GM12875 (cell line): ENCODE data around the gene ATP2B1.

Source experiments
- H3K4me3 ChIP-seq: one replicate; pipeline ENCODE4 v1.5.1; 2011; ENCODE audit warnings: low read depth, low read length, control low read depth
- TF ChIP-seq, protein P1 (sequence below): IDR thresholded peaks from 2 replicates; pipeline ENCODE4 v1.5.1; 2011; ENCODE audit warnings: low read depth, mild to moderate bottlenecking, control low read depth, inconsistent platforms, low read length, moderate library complexity, borderline replicate concordance; ENCODE audit not compliant: insufficient read depth

Gene ATP2B1

DNA sequence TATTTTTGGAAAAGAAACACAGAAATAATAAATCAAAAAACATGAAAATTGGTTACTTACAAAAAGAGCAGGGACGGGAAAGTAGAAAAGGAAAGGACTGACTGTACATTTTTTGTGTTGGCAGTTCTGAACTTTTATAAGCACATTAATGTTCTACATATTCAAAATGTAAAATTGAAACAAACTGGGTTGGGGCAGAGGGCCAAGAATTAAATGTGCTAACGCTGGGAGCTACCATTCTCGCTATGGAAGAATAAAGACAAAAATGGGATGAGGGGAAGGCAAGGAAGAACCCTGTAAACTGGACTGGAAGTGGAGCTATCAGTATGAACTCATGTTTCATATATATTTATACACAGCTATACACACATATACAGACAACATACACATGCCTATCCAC lies 24.5 kb downstream of the ATP2B1 start:
- H3K4me3 ChIP-seq: no peak overlapping the region
- TF ChIP-seq, protein P1, sequence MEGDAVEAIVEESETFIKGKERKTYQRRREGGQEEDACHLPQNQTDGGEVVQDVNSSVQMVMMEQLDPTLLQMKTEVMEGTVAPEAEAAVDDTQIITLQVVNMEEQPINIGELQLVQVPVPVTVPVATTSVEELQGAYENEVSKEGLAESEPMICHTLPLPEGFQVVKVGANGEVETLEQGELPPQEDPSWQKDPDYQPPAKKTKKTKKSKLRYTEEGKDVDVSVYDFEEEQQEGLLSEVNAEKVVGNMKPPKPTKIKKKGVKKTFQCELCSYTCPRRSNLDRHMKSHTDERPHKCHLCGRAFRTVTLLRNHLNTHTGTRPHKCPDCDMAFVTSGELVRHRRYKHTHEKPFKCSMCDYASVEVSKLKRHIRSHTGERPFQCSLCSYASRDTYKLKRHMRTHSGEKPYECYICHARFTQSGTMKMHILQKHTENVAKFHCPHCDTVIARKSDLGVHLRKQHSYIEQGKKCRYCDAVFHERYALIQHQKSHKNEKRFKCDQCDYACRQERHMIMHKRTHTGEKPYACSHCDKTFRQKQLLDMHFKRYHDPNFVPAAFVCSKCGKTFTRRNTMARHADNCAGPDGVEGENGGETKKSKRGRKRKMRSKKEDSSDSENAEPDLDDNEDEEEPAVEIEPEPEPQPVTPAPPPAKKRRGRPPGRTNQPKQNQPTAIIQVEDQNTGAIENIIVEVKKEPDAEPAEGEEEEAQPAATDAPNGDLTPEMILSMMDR: no peak

DNA sequence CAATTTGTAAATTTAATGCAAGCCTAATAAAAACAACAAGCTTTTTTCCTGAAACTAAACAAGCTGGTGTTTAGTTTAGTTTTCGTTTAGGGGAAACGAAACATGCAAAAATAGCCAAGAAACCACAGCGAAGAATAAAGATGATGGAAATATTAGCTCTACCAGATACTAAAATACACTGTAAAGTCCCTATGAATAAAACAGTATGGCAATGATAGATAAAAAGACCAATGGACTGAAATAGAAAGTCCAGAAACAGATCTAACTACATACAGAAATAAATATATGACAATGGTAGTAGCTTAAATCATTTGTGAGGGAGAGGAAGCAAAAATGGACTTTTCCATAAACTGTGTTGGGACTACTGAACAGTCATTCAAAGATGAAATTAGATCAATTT lies 26.4 kb downstream of the ATP2B1 start:
- TF ChIP-seq, protein P1: no peak
- no peak overlapping the region for H3K4me3 ChIP-seq

DNA sequence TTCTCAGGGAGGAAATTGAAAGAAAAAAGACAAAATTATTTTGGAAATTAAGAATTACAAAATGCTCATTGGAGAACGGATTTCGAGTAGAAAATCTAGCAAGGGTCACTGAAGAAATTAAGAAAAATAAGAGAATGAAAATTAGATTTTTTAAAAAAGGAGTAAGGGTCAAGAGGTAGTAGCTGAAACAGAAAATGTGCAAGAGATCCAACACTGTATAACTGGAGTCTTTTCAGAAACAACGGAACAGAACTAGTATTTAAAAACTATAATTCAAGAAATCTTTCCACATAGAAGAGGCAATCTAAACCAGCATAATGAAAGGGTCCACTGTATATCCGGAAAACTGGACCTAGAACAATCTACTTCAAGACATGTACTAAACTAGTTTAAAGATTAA lies 28.2 kb downstream of the ATP2B1 start:
- TF ChIP-seq, protein P1: no peak
- no peak overlapping the region for H3K4me3 ChIP-seq

DNA sequence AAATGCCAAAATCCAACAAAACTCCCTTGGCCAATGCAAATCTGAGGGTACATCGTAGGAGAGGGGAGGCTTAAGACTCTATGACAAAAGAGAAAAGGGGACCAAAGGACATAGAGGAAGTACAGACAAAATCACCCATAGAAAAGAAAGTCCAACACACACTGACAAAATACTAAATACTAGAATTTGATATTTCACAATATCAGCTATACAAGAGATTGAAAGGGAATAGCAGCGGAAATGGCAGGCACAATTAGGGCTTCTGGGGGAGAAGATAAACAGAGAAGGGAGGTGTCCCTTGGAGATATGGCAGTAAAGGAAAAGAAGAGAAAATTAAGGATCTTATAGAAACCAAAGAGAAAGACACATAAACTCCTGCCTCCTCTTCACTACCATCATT lies 29.0 kb downstream of the ATP2B1 start:
- H3K4me3 ChIP-seq: no peak overlapping the region
- TF ChIP-seq, protein P1: no peak

DNA sequence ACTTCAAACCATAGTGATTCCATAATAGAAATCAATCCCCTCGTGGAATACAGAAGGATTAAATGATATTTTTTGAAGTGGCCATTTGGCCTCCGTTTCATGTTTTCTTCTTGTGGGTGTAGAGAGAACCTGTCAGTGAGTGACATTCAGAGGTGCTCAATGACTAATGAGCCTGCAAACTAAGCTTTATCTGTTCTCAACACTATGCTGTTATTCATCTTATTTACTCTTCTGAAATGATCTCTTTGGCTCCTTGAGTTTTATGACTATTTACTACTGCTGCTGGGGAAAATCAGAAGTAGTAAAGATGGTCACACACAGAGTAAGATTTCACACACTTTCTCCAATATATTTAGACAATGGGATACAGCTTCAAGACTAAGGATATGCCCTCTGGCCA lies 30.4 kb downstream of the ATP2B1 start:
- TF ChIP-seq, protein P1: no peak

DNA sequence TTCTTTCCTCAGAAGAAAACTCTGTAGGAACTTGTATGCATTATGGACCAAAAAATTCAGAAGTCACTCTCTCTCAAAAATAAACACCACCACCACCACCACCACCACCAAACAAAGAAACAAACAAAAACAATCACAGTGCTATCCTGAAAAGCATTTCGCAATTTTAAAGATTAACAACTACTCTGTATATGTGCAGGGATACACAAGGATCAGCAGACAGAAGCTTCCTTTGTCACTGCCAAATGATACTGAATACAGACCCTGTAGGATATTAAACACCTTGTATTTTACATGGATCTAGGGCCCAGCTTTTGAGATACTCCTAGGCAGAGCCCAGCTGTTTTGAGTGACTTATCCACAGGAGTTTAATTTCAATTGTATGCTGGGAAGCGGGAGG lies 31.7 kb downstream of the ATP2B1 start:
- H3K4me3 ChIP-seq: no peak overlapping the region
- TF ChIP-seq, protein P1: no peak

More for the DNA sequence above, 30.4 kb downstream of the ATP2B1 start:
- no peak overlapping the region for H3K4me3 ChIP-seq

DNA sequence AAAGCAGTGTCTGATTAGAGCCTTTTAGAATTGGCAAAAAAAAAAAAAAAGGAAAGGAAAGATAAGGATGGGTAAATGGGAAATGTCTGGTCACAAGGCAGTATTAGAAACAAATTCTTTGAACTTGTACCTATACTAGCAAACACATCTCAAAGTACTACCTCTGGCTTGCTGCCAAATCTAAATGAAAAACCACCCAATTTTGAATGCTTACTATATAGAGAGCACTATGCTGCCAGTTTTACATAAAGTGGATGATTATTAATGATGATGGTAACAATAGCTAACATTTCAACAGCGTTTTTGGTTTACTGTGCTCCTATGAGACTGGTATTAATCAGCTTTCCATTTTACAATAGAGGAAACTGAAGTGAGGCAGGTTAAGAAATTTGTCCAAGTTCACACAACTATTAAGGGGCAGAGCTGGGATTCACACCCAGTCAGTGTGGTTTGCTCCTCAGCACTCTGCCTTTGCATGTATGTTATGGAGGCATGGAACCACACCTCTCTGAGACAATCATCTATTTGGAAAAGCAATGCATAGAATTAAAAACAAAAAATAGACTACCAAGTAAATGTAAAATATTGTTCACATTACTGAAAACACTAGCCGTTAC lies 34.2 kb downstream of the ATP2B1 start:
- TF ChIP-seq, protein P1: no peak
- no peak overlapping the region for H3K4me3 ChIP-seq
